Measurements from ENCODE around the gene CDC42EP4. TPM values are rescaled to one million over a fixed set of nuclear protein-coding genes. Genes with fewer than 3 reads are reported as not detected.

CDC42EP4 gene
- polyA plus RNA-seq, 1 donor from 2014 or later, result 19.4 TPM

GRCh38 chr17:73342541-73343167 lies 30.9 kb upstream of the CDC42EP4 start:
- Histone ChIP-seq H3K36me3 (ENCODE audit: insufficient read depth, low read length) (no peaks in the 10 kb centered on the region), H4K20me1 (ENCODE audit: insufficient read depth) (no peaks in the 10 kb centered on the region), H3K4me2 (ENCODE audit: low read length) (no peak overlapping the region), H3K27ac (ENCODE audit: low read length) (peak overlapping the region; percentile 56), H3K27me3 (ENCODE audit: insufficient read depth, low read depth, low read length) (no peaks in the 10 kb centered on the region), H3K79me2 (replicated peaks; ENCODE audit: insufficient read depth, low read length) (no peaks in the 10 kb centered on the region), H3K9ac (ENCODE audit: low read length) (peak overlapping the region; percentile 54), H2AFZ (ENCODE audit: low read depth, low read length) (no peak overlapping the region), H3K4me3 (ENCODE audit: low read length) (peak overlapping the region; percentile 45), H3K9me2 (ENCODE audit: insufficient read depth, low read length) (no peaks in the 10 kb centered on the region), H3K9me3 (ENCODE audit: low read length) (no peaks in the 10 kb centered on the region), H3F3A (ENCODE audit: insufficient read depth, low read length, poor library complexity, severe bottlenecking) (no peaks in the 10 kb centered on the region)
- TF ChIP-seq EP300 (conservative IDR thresholded peaks at IDR 0.05; ENCODE audit: poor library complexity, severe bottlenecking) (no peak), MXI1 (conservative IDR thresholded peaks at IDR 0.05; ENCODE audit: poor library complexity, severe bottlenecking) (no peak), REST (IDR thresholded peaks at IDR 0.05; ENCODE audit: borderline replicate concordance) (no peak), EZH2 (IDR thresholded peaks at IDR 0.05; ENCODE audit: borderline replicate concordance, insufficient read depth, low read length, poor library complexity, severe bottlenecking) (no peak)

- Histone ChIP-seq H3K9me2 (ENCODE audit: insufficient read depth, low read length) (no peaks in the 10 kb centered on the region), H3K9me3 (ENCODE audit: low read length) (no peaks in the 10 kb centered on the region), H3K4me2 (ENCODE audit: low read length) (no peak overlapping the region), H3K27me3 (ENCODE audit: insufficient read depth, low read depth, low read length) (no peaks in the 10 kb centered on the region), H3F3A (ENCODE audit: insufficient read depth, low read length, poor library complexity, severe bottlenecking) (no peaks in the 10 kb centered on the region), H2AFZ (ENCODE audit: low read depth, low read length) (no peak overlapping the region), H4K20me1 (ENCODE audit: insufficient read depth) (no peaks in the 10 kb centered on the region), H3K27ac (ENCODE audit: low read length) (no peak overlapping the region), H3K36me3 (ENCODE audit: insufficient read depth, low read length) (no peaks in the 10 kb centered on the region), H3K4me3 (ENCODE audit: low read length) (no peak overlapping the region), H3K9ac (ENCODE audit: low read length) (peak overlapping the region; percentile 18), H3K79me2 (replicated peaks; ENCODE audit: insufficient read depth, low read length) (no peaks in the 10 kb centered on the region)
- TF ChIP-seq RAD21 (conservative IDR thresholded peaks at IDR 0.05), result no peak
- TF ChIP-seq TAF1 (IDR thresholded peaks at IDR 0.05; ENCODE audit: low read depth), result no peak
- TF ChIP-seq POLR2AphosphoS5 (IDR thresholded peaks at IDR 0.05), result no peak
- no peak for TF ChIP-seq REST (IDR thresholded peaks at IDR 0.05; ENCODE audit: borderline replicate concordance)
- TF ChIP-seq MXI1 (conservative IDR thresholded peaks at IDR 0.05; ENCODE audit: poor library complexity, severe bottlenecking), result no peak
- TF ChIP-seq EZH2 (IDR thresholded peaks at IDR 0.05; ENCODE audit: borderline replicate concordance, insufficient read depth, low read length, poor library complexity, severe bottlenecking), result no peak
These were observed 30.3 kb upstream of the CDC42EP4 start for GRCh38 chr17:73342050-73342522.

All from neural cell (in vitro differentiated cells).